HCT116 (cell line): ENCODE data around the gene USP3. TPM values are rescaled to one million over a fixed set of nuclear protein-coding genes. Genes with fewer than 3 reads are reported as not detected.

Experiments used
- ATAC-seq: fragments of 200-7000 bp; cut with Tn5 transposase; 2 replicates; pipeline ENCODE4 v1.9.1; 2020; ENCODE audit warnings: mild to moderate bottlenecking, moderate library complexity
- BruUV-seq: library from RNA; stranded (reverse); fragments of 400-500 nt; replicated peaks from 2 replicates; lab custom pipeline; 2021; lab: Mats Ljungman, UMichigan
- CTCF ChIA-PET: fragments of 300-600 bp; sonication (Branson Sonifier 250); formaldehyde crosslinking; loops from one replicate; lab custom pipeline; 2021; ENCODE audit warnings: antibody characterized with exemption; lab: Charles Lee
- POLR2A ChIA-PET: fragments of 300-600, 350-600 bp; sonication (Branson Sonifier 250); formaldehyde crosslinking; loops from one replicate; lab custom pipeline; 2021; ENCODE audit warnings: antibody characterized with exemption; lab: Charles Lee
- RAD21 ChIA-PET, 2 experiments: fragments of 300-600 bp; sonication (Branson Sonifier 250); formaldehyde crosslinking; loops; one replicate each; lab custom pipeline; 2023; ENCODE audit warnings: low total read pairs in 2 of 2; ENCODE audit not compliant: uncharacterized antibody in 2 of 2, unreplicated experiment in 2 of 2, low non-redundant PET in 1 of 2; lab: Charles Lee
- DNase-seq: peaks from one replicate; pipeline ENCODE4 v3.0.0-alpha.2; 2010; ENCODE audit warnings: low read depth, low spot score
- H2AFZ ChIP-seq: fragments of 200-600 bp; shearing (Covaris generic), sonication (generic); 2 replicates; pipeline ENCODE4 v1.6.1; 2017; ENCODE audit warnings: low read depth, mixed run types, mixed read lengths, antibody characterized with exemption, low read length; ENCODE audit not compliant: poor library complexity, severe bottlenecking
- H3K27ac ChIP-seq: 2 replicates; pipeline ENCODE4 v1.5.1; 2012; ENCODE audit warnings: low read depth, low read length
- H3K27me3 ChIP-seq: fragments of 200-600 bp; sonication (generic); 2 replicates; pipeline ENCODE4 v1.6.1; 2016; ENCODE audit warnings: mixed run types, low read length, mixed read lengths; ENCODE audit not compliant: insufficient read depth
- H3K36me3 ChIP-seq, 2 experiments: fragments of 200-500 bp in 1 of 2; fragments of 200-600 bp in 1 of 2; sonication (Bioruptor generic) in 1 of 2; sonication (generic) in 1 of 2; 2 replicates each; pipeline versions ENCODE4 v1.5.1 to v1.6.1; 2014 to 2016; ENCODE audit warnings: low read length in 2 of 2, inconsistent platforms in 1 of 2, mixed read lengths in 1 of 2, mixed run types in 1 of 2; ENCODE audit not compliant: insufficient read depth in 2 of 2, control insufficient read depth in 1 of 2
- H3K4me1 ChIP-seq, 2 experiments: fragments of 200-600 bp in 1 of 2; sonication (generic) in 1 of 2; 2 replicates each; pipeline versions ENCODE4 v1.5.1 to v1.6.1; 2012 to 2017; ENCODE audit warnings: low read length in 2 of 2, inconsistent platforms in 1 of 2, mild to moderate bottlenecking in 1 of 2, mixed read lengths in 1 of 2, mixed run types in 1 of 2, moderate library complexity in 1 of 2; ENCODE audit not compliant: insufficient read depth in 2 of 2, control insufficient read depth in 1 of 2
- H3K4me2 ChIP-seq: fragments of 200-600 bp; sonication (generic); 2 replicates; pipeline ENCODE4 v1.6.1; 2017; ENCODE audit warnings: mixed run types, low read length, mixed read lengths
- H3K4me3 ChIP-seq, 2 experiments: fragments of 200-600 bp in 1 of 2; sonication (generic) in 1 of 2; replicated peaks in 1 of 2; 2 replicates each; pipeline ENCODE4 v1.5.1; 2011 to 2016; ENCODE audit warnings: low read length in 2 of 2, control low read depth in 1 of 2, low read depth in 1 of 2, mild to moderate bottlenecking in 1 of 2, mixed read lengths in 1 of 2, mixed run types in 1 of 2
- H3K79me2 ChIP-seq: fragments of 200-600 bp; sonication (generic); 2 replicates; pipeline ENCODE4 v1.6.1; 2017; ENCODE audit warnings: mild to moderate bottlenecking, mixed run types, low read length, moderate library complexity, mixed read lengths; ENCODE audit not compliant: insufficient read depth
- H3K9ac ChIP-seq: fragments of 200-600 bp; sonication (generic); 2 replicates; pipeline ENCODE4 v1.6.1; 2016; ENCODE audit warnings: low read length, mixed read lengths
- H3K9me2 ChIP-seq: fragments of 200-600 bp; sonication (generic), shearing (Covaris generic); 2 replicates; pipeline ENCODE4 v1.6.1; 2017; ENCODE audit warnings: mixed run types, mild to moderate bottlenecking, moderate library complexity; ENCODE audit not compliant: insufficient read depth
- H3K9me3 ChIP-seq, 2 experiments: fragments of 200-500 bp in 1 of 2; fragments of 200-600 bp in 1 of 2; sonication (Bioruptor generic) in 1 of 2; sonication (generic) in 1 of 2; 2 replicates each; pipeline ENCODE4 v1.6.1; 2014 to 2017; ENCODE audit warnings: low read length in 2 of 2, mixed read lengths in 2 of 2, inconsistent platforms in 1 of 2, low read depth in 1 of 2, mild to moderate bottlenecking in 1 of 2, mixed run types in 1 of 2, moderate library complexity in 1 of 2; ENCODE audit not compliant: control insufficient read depth in 1 of 2, insufficient read depth in 1 of 2
- H4K20me1 ChIP-seq: fragments of 200-600 bp; sonication (generic), shearing (Covaris generic); 2 replicates; pipeline ENCODE4 v1.6.1; 2017; ENCODE audit warnings: mixed run types, mild to moderate bottlenecking, moderate library complexity; ENCODE audit not compliant: insufficient read depth
- ELF1 ChIP-seq: IDR thresholded peaks from 2 replicates; pipeline ENCODE4 v1.6.1; 2012; ENCODE audit warnings: low read depth, borderline replicate concordance
- EZH2phosphoT487 ChIP-seq: fragments of 200-600 bp; IDR thresholded peaks from 2 replicates; pipeline ENCODE4 v1.6.1; 2018; ENCODE audit warnings: antibody characterized with exemption, borderline replicate concordance
- FOSL1 ChIP-seq: IDR thresholded peaks from 2 replicates; pipeline ENCODE4 v1.6.1; 2012; ENCODE audit warnings: low read depth
- RAD21 ChIP-seq: IDR thresholded peaks from 2 replicates; pipeline ENCODE4 v1.6.1; 2012; ENCODE audit warnings: low read depth, mild to moderate bottlenecking
- ZFX ChIP-seq: fragments of 450-650 bp; IDR thresholded peaks from 2 replicates; pipeline ENCODE4 v1.6.1; 2017
- ZNF274 ChIP-seq: fragments of 200-500 bp; sonication (Bioruptor generic); IDR thresholded peaks from 2 replicates; pipeline ENCODE4 v1.6.1; 2014; ENCODE audit warnings: mild to moderate bottlenecking, low read depth, low read length, inconsistent platforms
- intact Hi-C: fragments of 100-400 bp; cut with micrococcal nuclease; formaldehyde crosslinking; loops from 2 replicates; pipeline ENCODE4 v1.10.0; 2022
- total RNA-seq: library from RNA; stranded (reverse); gene quantifications from one replicate; pipeline ENCODE4 v1.2.1, GENCODE V29; 2021; ENCODE audit not compliant: unreplicated experiment

The USP3 gene
- total RNA-seq, 1 experiment from 2014 or later, result 61.6 TPM

GRCh38 chr15:63530235-63530634 lies 25.8 kb downstream of the USP3 start:
- ATAC-seq (no peak), DNase-seq (no peak)
- H3K4me3 ChIP-seq, result no peak overlapping the region
- H3K27me3 ChIP-seq, result no peaks in the 10 kb centered on the region
- BruUV-seq, result no TSS peak
- intact Hi-C loops, result no loop called here
- CTCF ChIA-PET, result no interaction called here
- POLR2A ChIA-PET, result no interaction called here
- TF ChIP-seq FOSL1 (no peak), ZFX (no peak), EZH2phosphoT487 (no peak)
- no peaks in the 10 kb centered on the region for H3K9me2 ChIP-seq
- H3K36me3 ChIP-seq, result no peaks in the 10 kb centered on the region
- no peaks in the 10 kb centered on the region for H3K9me3 ChIP-seq
- peaks cover 28% of the 10 kb centered on the region; the same call in 1 of the 2 replicates for H4K20me1 ChIP-seq
- no peak overlapping the region for H2AFZ ChIP-seq
- H3K79me2 ChIP-seq, result peaks cover 98% of the 10 kb centered on the region
- H3K4me1 ChIP-seq, result no peaks in the 10 kb centered on the region
- H3K9ac ChIP-seq, result no peak overlapping the region
- no peak overlapping the region for H3K27ac ChIP-seq
- RAD21 ChIA-PET, result no interaction called here
- H3K4me2 ChIP-seq, result no peak overlapping the region

- TF ChIP-seq ELF1 (no peak), ZNF274 (no peak), RAD21 (no peak)
- ChIA-PET CTCF (no interaction called here), POLR2A (no interaction called here), RAD21 (no interaction called here)
- H3K9me3 ChIP-seq, result no peaks in the 10 kb centered on the region
- H3K4me1 ChIP-seq, result no peaks in the 10 kb centered on the region
- H3K9me2 ChIP-seq, result no peaks in the 10 kb centered on the region
- H3K27ac ChIP-seq, result no peak overlapping the region
- ATAC-seq (no peak), DNase-seq (no peak)
- no peak overlapping the region for H2AFZ ChIP-seq
- no peaks in the 10 kb centered on the region for H3K36me3 ChIP-seq
- intact Hi-C loops, result no loop called here
- no peak overlapping the region for H3K4me2 ChIP-seq
- no peak overlapping the region for H3K4me3 ChIP-seq
- H3K79me2 ChIP-seq, result peaks cover 98% of the 10 kb centered on the region
- peaks cover 28% of the 10 kb centered on the region; the same call in 1 of the 2 replicates for H4K20me1 ChIP-seq
- H3K9ac ChIP-seq, result no peak overlapping the region
- no peaks in the 10 kb centered on the region for H3K27me3 ChIP-seq
- BruUV-seq, result no TSS peak
These were observed 26.4 kb downstream of the USP3 start for GRCh38 chr15:63530752-63531299.
